ENCODE data around the gene CALHM2.

Gene CALHM2

DNA sequence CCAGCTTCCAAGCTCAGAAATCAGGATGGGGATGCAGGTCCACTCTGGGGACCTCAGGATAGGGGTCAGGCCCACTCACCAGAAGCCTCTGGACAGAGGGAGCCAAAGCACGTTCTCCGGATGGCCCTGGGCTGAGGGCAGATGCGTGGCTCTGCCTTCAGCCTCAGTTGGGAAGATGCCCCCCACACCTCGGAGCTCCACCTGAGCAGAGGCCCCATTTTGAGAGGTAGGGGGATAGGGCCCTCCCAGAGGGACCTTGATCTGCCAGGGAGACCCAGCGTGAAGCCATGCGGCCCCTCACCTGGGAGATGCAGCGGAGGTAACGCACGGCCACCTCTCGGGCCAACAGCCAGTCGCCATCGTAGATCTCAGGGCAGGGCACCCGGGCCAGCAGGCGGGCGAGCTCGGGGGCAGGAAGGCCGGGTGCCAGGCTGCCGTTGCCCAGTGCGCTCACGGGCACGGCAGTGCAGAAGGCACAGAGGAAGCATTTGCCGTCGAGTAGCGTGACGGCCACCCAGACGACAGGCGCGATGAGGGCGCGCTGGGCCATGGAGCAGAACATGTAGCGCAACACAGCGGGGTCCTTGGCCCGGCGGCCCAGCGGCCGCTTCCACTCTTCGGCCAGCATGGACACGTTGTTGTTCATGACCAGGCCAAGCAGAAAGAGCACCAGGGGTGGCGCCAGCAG lies 5.9 kb upstream of the CALHM2 start:
- TF ChIP-seq, protein P1, sequence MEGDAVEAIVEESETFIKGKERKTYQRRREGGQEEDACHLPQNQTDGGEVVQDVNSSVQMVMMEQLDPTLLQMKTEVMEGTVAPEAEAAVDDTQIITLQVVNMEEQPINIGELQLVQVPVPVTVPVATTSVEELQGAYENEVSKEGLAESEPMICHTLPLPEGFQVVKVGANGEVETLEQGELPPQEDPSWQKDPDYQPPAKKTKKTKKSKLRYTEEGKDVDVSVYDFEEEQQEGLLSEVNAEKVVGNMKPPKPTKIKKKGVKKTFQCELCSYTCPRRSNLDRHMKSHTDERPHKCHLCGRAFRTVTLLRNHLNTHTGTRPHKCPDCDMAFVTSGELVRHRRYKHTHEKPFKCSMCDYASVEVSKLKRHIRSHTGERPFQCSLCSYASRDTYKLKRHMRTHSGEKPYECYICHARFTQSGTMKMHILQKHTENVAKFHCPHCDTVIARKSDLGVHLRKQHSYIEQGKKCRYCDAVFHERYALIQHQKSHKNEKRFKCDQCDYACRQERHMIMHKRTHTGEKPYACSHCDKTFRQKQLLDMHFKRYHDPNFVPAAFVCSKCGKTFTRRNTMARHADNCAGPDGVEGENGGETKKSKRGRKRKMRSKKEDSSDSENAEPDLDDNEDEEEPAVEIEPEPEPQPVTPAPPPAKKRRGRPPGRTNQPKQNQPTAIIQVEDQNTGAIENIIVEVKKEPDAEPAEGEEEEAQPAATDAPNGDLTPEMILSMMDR (IDR thresholded peaks at IDR 0.05): no peak
- DNase-seq: no peak
- intact Hi-C loops (cut with DNase I; ENCODE audit: low total_unique reads): no loop called here
- Histone ChIP-seq H3K9me3 (no peaks in the 10 kb centered on the region), H3K4me1 (peaks cover 0 to 1% (median under 1%) of the 10 kb centered on the region in 4 donors), H3K27me3 (no peaks in the 10 kb centered on the region), H3K27ac (no peak overlapping the region), H3K36me3 (no peaks in the 10 kb centered on the region), H3K4me3 (no peak overlapping the region)

- no peak overlapping the region for H3K4me3 ChIP-seq
- intact Hi-C loops (cut with DNase I; ENCODE audit: low total_unique reads): no loop called here
- peaks cover 0 to 9% (median 4%) of the 10 kb centered on the region in 4 donors for H3K4me1 ChIP-seq
- no peaks in the 10 kb centered on the region for H3K27me3 ChIP-seq
- no peak for DNase-seq
- H3K27ac ChIP-seq: no peak overlapping the region
- H3K36me3 ChIP-seq: no peaks in the 10 kb centered on the region
- H3K9me3 ChIP-seq: no peaks in the 10 kb centered on the region
- TF ChIP-seq, protein P1 (IDR thresholded peaks at IDR 0.05): no peak
These were observed 5.1 kb upstream of the CALHM2 start for GRCh38 chr10:103457176-103457712.

- intact Hi-C loops (cut with DNase I; ENCODE audit: low total_unique reads): no loop called here
- H3K27me3 ChIP-seq: no peaks in the 10 kb centered on the region
- peaks cover 0 to 9% (median 4%) of the 10 kb centered on the region in 4 donors for H3K4me1 ChIP-seq
These were observed 4.0 kb upstream of the CALHM2 start for GRCh38 chr10:103456074-103456660.

DNA sequence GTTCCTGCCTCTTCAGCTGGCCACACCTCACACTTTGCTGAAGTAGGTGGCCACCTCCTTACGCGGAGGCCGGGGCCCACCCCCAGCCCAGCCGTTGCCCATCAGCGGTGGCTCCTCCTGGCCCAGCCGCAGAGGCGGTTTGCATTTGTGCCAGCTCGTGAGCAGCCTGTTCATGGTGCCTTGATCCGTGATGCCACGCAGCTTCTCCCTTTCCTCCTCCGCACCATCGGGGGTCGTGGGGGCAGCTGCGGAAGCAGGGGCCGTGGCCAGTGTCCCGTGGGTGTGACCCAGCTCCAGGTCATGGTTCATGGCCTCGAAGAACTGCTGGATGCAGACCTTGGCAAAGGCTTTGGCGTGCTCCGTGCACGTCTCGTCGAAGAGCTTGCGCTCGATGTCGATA lies 3.1 kb upstream of the CALHM2 start:
- Histone ChIP-seq H3K27me3 (no peaks in the 10 kb centered on the region), H3K27ac (no peak overlapping the region), H3K36me3 (peaks cover 0 to 3% (median 2%) of the 10 kb centered on the region in 3 donors), H3K9me3 (no peaks in the 10 kb centered on the region), H3K4me3 (no peak overlapping the region), H3K4me1 (peaks cover 0 to 14% (median 10%) of the 10 kb centered on the region in 4 donors)
- intact Hi-C loops (cut with DNase I; ENCODE audit: low total_unique reads): no loop called here
- TF ChIP-seq, protein P1 (IDR thresholded peaks at IDR 0.05): no peak
- no peak for DNase-seq

More at GRCh38 chr10:103456074-103456660, 4.0 kb upstream of the CALHM2 start:
- no peak overlapping the region for H3K4me3 ChIP-seq
- TF ChIP-seq, protein P1 (IDR thresholded peaks at IDR 0.05): no peak
- no peaks in the 10 kb centered on the region for H3K36me3 ChIP-seq
- DNase-seq: no peak
- no peaks in the 10 kb centered on the region for H3K9me3 ChIP-seq
- no peak overlapping the region for H3K27ac ChIP-seq

GRCh38 chr10:103454026-103454425 lies 1.9 kb upstream of the CALHM2 start:
- intact Hi-C loops (cut with DNase I; ENCODE audit: low total_unique reads): no loop called here
- DNase-seq: no peak
- Histone ChIP-seq H3K27me3 (no peaks in the 10 kb centered on the region), H3K9me3 (no peaks in the 10 kb centered on the region), H3K4me1 (peaks cover 9 to 27% (median 22%) of the 10 kb centered on the region in 4 donors), H3K4me3 (no peak overlapping the region), H3K36me3 (peaks cover 8 to 15% (median 14%) of the 10 kb centered on the region in 3 donors), H3K27ac (no peak overlapping the region)
- TF ChIP-seq, protein P1 (IDR thresholded peaks at IDR 0.05): no peak

Measured in tibial artery (tissue), 4 donors.